Stimulated activated CD8-positive, alpha-beta memory T cell treated with anti-CD3 and anti-CD28 coated beads, Interleukin-7, amount 100 ng/mL, for 24 hours (primary cell): Measurements from ENCODE around the gene ARHGAP22.

Experiments
- DNase-seq: peaks from one replicate; pipeline ENCODE4 v3.0.0-alpha.2; 2020; ENCODE audit warnings: low read depth

The ARHGAP22 gene

GRCh38 chr10:48552946-48553564 lies 51.8 kb downstream of the ARHGAP22 start:
- no peak for DNase-seq

GRCh38 chr10:48551861-48552591 lies 52.8 kb downstream of the ARHGAP22 start:
- DNase-seq, result no peak

GRCh38 chr10:48550977-48551376 lies 53.9 kb downstream of the ARHGAP22 start:
- DNase-seq, result no peak

GRCh38 chr10:48550071-48550691 lies 54.7 kb downstream of the ARHGAP22 start:
- DNase-seq, result no peak

GRCh38 chr10:48549236-48549635 lies 55.6 kb downstream of the ARHGAP22 start:
- no peak for DNase-seq

- DNase-seq, result no peak
Observed at GRCh38 chr10:48548531-48549135, 56.2 kb downstream of the ARHGAP22 start.

GRCh38 chr10:48547981-48548380 lies 56.9 kb downstream of the ARHGAP22 start:
- no peak for DNase-seq

- DNase-seq, result no peak
Observed at GRCh38 chr10:48547061-48547895, 57.6 kb downstream of the ARHGAP22 start.

GRCh38 chr10:48545462-48546145 lies 59.3 kb downstream of the ARHGAP22 start:
- DNase-seq, result no peak

GRCh38 chr10:48543182-48543844 lies 61.6 kb downstream of the ARHGAP22 start:
- no peak for DNase-seq

- DNase-seq, result no peak
Observed at GRCh38 chr10:48542471-48543181, 62.2 kb downstream of the ARHGAP22 start.

- no peak for DNase-seq
Observed at GRCh38 chr10:48541144-48541795, 63.6 kb downstream of the ARHGAP22 start.

- DNase-seq, result no peak
Observed at GRCh38 chr10:48538611-48539010, 66.3 kb downstream of the ARHGAP22 start.

- no peak for DNase-seq
Observed at GRCh38 chr10:48536916-48537890, 67.7 kb downstream of the ARHGAP22 start.

- no peak for DNase-seq
Observed at GRCh38 chr10:48536156-48536500, 68.7 kb downstream of the ARHGAP22 start.

GRCh38 chr10:48535416-48536155 lies 69.3 kb downstream of the ARHGAP22 start:
- no peak for DNase-seq

- DNase-seq, result no peak
Observed at GRCh38 chr10:48533951-48534720, 70.7 kb downstream of the ARHGAP22 start.
